Endothelial cell of umbilical vein (primary cell): Measurements from ENCODE around the gene BCL2L2. TPM values are rescaled to one million over a fixed set of nuclear protein-coding genes. Genes with fewer than 3 reads are reported as not detected.
"Not testable (repeated sequence)": the region's sequence is repeated elsewhere in the genome, so short reads cannot be mapped to it uniquely, and the experiment has no call there.

ENCODE experiments used
- BruUV-seq: library from RNA; stranded (reverse); fragments of 400-500 nt; replicated peaks from 2 replicates; lab custom pipeline; 2021; lab: Mats Ljungman, UMichigan
- CTCF ChIA-PET: fragments of 300-600, 350-600 bp; sonication (Branson Sonifier 250); formaldehyde crosslinking; loops from one replicate; lab custom pipeline; 2021; ENCODE audit warnings: antibody characterized with exemption, inconsistent platforms; lab: Charles Lee
- POLR2A ChIA-PET: fragments of 300-600, 350-600 bp; sonication (Branson Sonifier 250); formaldehyde crosslinking; loops from one replicate; lab custom pipeline; 2021; ENCODE audit warnings: antibody characterized with exemption, inconsistent platforms; lab: Charles Lee
- DNase-seq: peaks from one replicate; pipeline ENCODE4 v3.0.0-alpha.2; 2011; ENCODE audit warnings: low read depth, low spot score
- FAIRE-seq: peaks from 2 replicates; lab custom pipeline; 2011; peaks lifted over from hg19 to GRCh38; lab: Jason Lieb, UNC
- H2AFZ ChIP-seq: 2 replicates; pipeline ENCODE4 v1.6.0; 2012; ENCODE audit warnings: low read depth, low read length, control low read depth, inconsistent platforms
- H3K27ac ChIP-seq: 2 replicates; pipeline ENCODE4 v1.5.1; 2011; ENCODE audit warnings: low read depth, mild to moderate bottlenecking, control low read depth, low read length, moderate library complexity; ENCODE audit not compliant: insufficient read depth
- H3K27me3 ChIP-seq, 2 experiments: 2 replicates each; pipeline versions ENCODE4 v1.6.0 to v1.6.1; 2011; ENCODE audit warnings: low read length in 2 of 2, mixed read lengths in 1 of 2; ENCODE audit not compliant: control insufficient read depth in 2 of 2, insufficient read depth in 2 of 2
- H3K36me3 ChIP-seq, 2 experiments: 2 replicates in 1 of 2; 3 replicates in 1 of 2; pipeline ENCODE4 v1.5.1; 2011; ENCODE audit warnings: low read length in 2 of 2, mild to moderate bottlenecking in 1 of 2, moderate library complexity in 1 of 2; ENCODE audit not compliant: control insufficient read depth in 2 of 2, insufficient read depth in 2 of 2; ENCODE audit errors: extremely low read depth in 1 of 2
- H3K4me1 ChIP-seq: 3 replicates; pipeline ENCODE4 v1.5.1; 2011; ENCODE audit warnings: mild to moderate bottlenecking, low read length; ENCODE audit not compliant: control insufficient read depth, insufficient read depth; ENCODE audit errors: extremely low read depth
- H3K4me2 ChIP-seq: 2 replicates; pipeline ENCODE4 v1.6.1; 2011; ENCODE audit warnings: low read length, control low read depth, mixed read lengths; ENCODE audit not compliant: insufficient read depth
- H3K4me3 ChIP-seq, 3 experiments: fragments of 200-600 bp in 1 of 3; sonication (generic), shearing (Covaris generic) in 1 of 3; replicated peaks in 1 of 3; 2 replicates each; pipeline ENCODE4 v1.5.1; 2011 to 2016; ENCODE audit warnings: control low read depth in 3 of 3, low read length in 3 of 3, mild to moderate bottlenecking in 2 of 3, inconsistent platforms in 1 of 3, low read depth in 1 of 3, moderate library complexity in 1 of 3; ENCODE audit not compliant: insufficient read depth in 1 of 3
- H3K79me2 ChIP-seq: 2 replicates; pipeline ENCODE4 v1.6.0; 2012; ENCODE audit warnings: low read length, inconsistent platforms; ENCODE audit not compliant: control insufficient read depth, insufficient read depth
- H3K9ac ChIP-seq: replicated peaks from 2 replicates; pipeline ENCODE3; 2011; ENCODE audit warnings: low read length, control low read depth; ENCODE audit not compliant: insufficient read depth; ENCODE audit errors: extremely low read depth
- H3K9me1 ChIP-seq: replicated peaks from 3 replicates; pipeline ENCODE4 v1.6.0; 2011; ENCODE audit warnings: mild to moderate bottlenecking, low read length; ENCODE audit not compliant: control insufficient read depth, insufficient read depth; ENCODE audit errors: extremely low read depth
- H3K9me3 ChIP-seq: replicated peaks from 2 replicates; pipeline ENCODE4 v1.5.1; 2012; ENCODE audit warnings: low read length, inconsistent platforms; ENCODE audit not compliant: control insufficient read depth, insufficient read depth
- H4K20me1 ChIP-seq: replicated peaks from 2 replicates; pipeline ENCODE3; 2011; ENCODE audit warnings: mild to moderate bottlenecking, low read length; ENCODE audit not compliant: control insufficient read depth, insufficient read depth; ENCODE audit errors: extremely low read depth
- CTCF ChIP-seq, 2 donors: IDR thresholded peaks; 1 replicate in 1 of 2; 2 replicates in 1 of 2; pipeline ENCODE4 v1.5.1; 2011; ENCODE audit warnings: low read length in 2 of 2, mild to moderate bottlenecking in 2 of 2, moderate library complexity in 2 of 2, control low read depth in 1 of 2, inconsistent platforms in 1 of 2, low read depth in 1 of 2; ENCODE audit not compliant: insufficient read depth in 1 of 2; ENCODE audit errors: extremely low read depth in 1 of 2
- EZH2 ChIP-seq: IDR thresholded peaks from 2 replicates; pipeline ENCODE4 v1.6.1; 2012; ENCODE audit warnings: borderline replicate concordance, low read depth, mild to moderate bottlenecking, moderate library complexity, low read length, inconsistent platforms; ENCODE audit not compliant: severe bottlenecking
- FOS ChIP-seq: IDR thresholded peaks from 2 replicates; pipeline ENCODE4 v1.6.1; 2011; ENCODE audit warnings: mild to moderate bottlenecking, low read length, moderate library complexity, borderline replicate concordance; ENCODE audit not compliant: insufficient read depth
- GATA2 ChIP-seq: IDR thresholded peaks from 2 replicates; pipeline ENCODE4 v1.7.0; 2011; ENCODE audit warnings: low read depth, mild to moderate bottlenecking, moderate library complexity, mixed read lengths, low read length; ENCODE audit not compliant: insufficient read length, insufficient read depth
- JUN ChIP-seq: IDR thresholded peaks from 2 replicates; pipeline ENCODE4 v1.6.1; 2011; ENCODE audit warnings: borderline replicate concordance, low read depth; ENCODE audit not compliant: insufficient read length, insufficient read depth
- MAX ChIP-seq: IDR thresholded peaks from 2 replicates; pipeline ENCODE4 v1.6.1; 2011; ENCODE audit not compliant: insufficient read depth, insufficient read length
- MYC ChIP-seq: IDR thresholded peaks from one replicate; pipeline ENCODE4 v1.6.1; 2011; ENCODE audit warnings: mild to moderate bottlenecking, low read depth, low read length
- POLR2A ChIP-seq: IDR thresholded peaks from 2 replicates; pipeline ENCODE4 v1.6.1; 2012; ENCODE audit warnings: low read depth, mild to moderate bottlenecking, control low read depth, low read length
- POLR2AphosphoS5 ChIP-seq: IDR thresholded peaks from 2 replicates; pipeline ENCODE4 v1.6.1; 2012; ENCODE audit warnings: low read depth, mild to moderate bottlenecking, control low read depth, low read length, moderate library complexity; ENCODE audit not compliant: insufficient read depth
- dilution Hi-C: fragments of 300-500 bp; cut with MboI; formaldehyde crosslinking; loops from one replicate; pipeline ENCODE4 v1.15.0; 2019; ENCODE audit warnings: low sequenced_read_pairs; ENCODE audit not compliant: extremely low pct_ligation_motif_present
- intact Hi-C: fragments of 100-400 bp; cut with micrococcal nuclease; formaldehyde crosslinking; loops from one replicate; pipeline ENCODE4 v1.10.0; 2022
- polyA plus RNA-seq, 4 experiments: library from polyadenylated mRNA; depleted of rRNA in 3 of 4; stranded (reverse) in 3 of 4; unstranded in 1 of 4; fragments of >200 nt; gene quantifications; 2 replicates each; pipeline versions ENCODE4 v1.2.1 to v1.2.3, GENCODE V29; 2011 to 2012; ENCODE audit warnings: missing spikeins in 1 of 4
- total RNA-seq: library from RNA; stranded (reverse); gene quantifications from 2 replicates; pipeline ENCODE4 v1.2.3, GENCODE V29; 2021

Gene BCL2L2
- total and polyA plus RNA-seq, 2 donors (not counting 3 experiments of a cell fraction or from before 2014, with no cell fraction given) = 19.9 to 24.3 TPM

GRCh38 chr14:23259426-23259825 is 47.2 kb upstream of the BCL2L2 start:
- ChIA-PET POLR2A (no interaction called here), CTCF (interaction anchor here (1.2 to 3.9 kb wide), 4 partner anchors 10 to 138 kb away, joined by 3 to 29 read pairs (median 4); no protein-coding TSS in a partner anchor)
- H2AFZ ChIP-seq = no peak overlapping the region
- DNase-seq (no peak), FAIRE-seq (no peak)
- H3K27ac ChIP-seq = no peak overlapping the region
- TF ChIP-seq POLR2A = no peak
- no peak for TF ChIP-seq CTCF (IDR thresholded peaks at IDR 0.05; ENCODE audit: extremely low read depth in 1 of 2, insufficient read depth in 1 of 2, low read depth in 1 of 2, low read length in 2 of 2)
- no peak for TF ChIP-seq MYC
- TF ChIP-seq JUN = no peak
- no peak for TF ChIP-seq EZH2
- no peak for TF ChIP-seq MAX
- no peak for TF ChIP-seq POLR2AphosphoS5
- no peak for TF ChIP-seq GATA2
- no peak for TF ChIP-seq FOS
- H3K4me3 ChIP-seq = no peak overlapping the region
- dilution Hi-C loops = no loop called here
- no peak overlapping the region for H3K4me2 ChIP-seq
- H3K9me3 ChIP-seq = no peaks in the 10 kb centered on the region
- H3K9ac ChIP-seq = no peak overlapping the region
- H3K27me3 ChIP-seq = peaks cover 25 to 33% of the 10 kb centered on the region in 2 experiments
- no TSS peak for BruUV-seq
- H3K9me1 ChIP-seq = no peaks in the 10 kb centered on the region
- H4K20me1 ChIP-seq = no peaks in the 10 kb centered on the region
- intact Hi-C loops = no loop called here
- H3K4me1 ChIP-seq = no peaks in the 10 kb centered on the region
- H3K36me3 ChIP-seq = no peaks in the 10 kb centered on the region
- no peaks in the 10 kb centered on the region for H3K79me2 ChIP-seq

GRCh38 chr14:23260849-23261248 is 45.8 kb upstream of the BCL2L2 start:
- H3K9me1 ChIP-seq, H3K9me3 ChIP-seq, dilution Hi-C loops, H3K9ac ChIP-seq, H3K4me2 ChIP-seq, DNase-seq, H3K79me2 ChIP-seq, H3K4me1 ChIP-seq, FAIRE-seq, H3K36me3 ChIP-seq, H3K27ac ChIP-seq, BruUV-seq, H2AFZ ChIP-seq, H3K4me3 ChIP-seq, POLR2A ChIA-PET, intact Hi-C loops, H4K20me1 ChIP-seq: not testable (repeated sequence)
- peaks cover 23 to 34% of the 10 kb centered on the region in 2 experiments for H3K27me3 ChIP-seq
- CTCF ChIA-PET = interaction anchor here (0.9 to 3.9 kb wide), 6 partner anchors 10 to 140 kb away, joined by 3 to 29 read pairs (median 4); no protein-coding TSS in a partner anchor
